Panc1 (cell line): ENCODE data around the gene PPIL6. TPM values are rescaled to one million over a fixed set of nuclear protein-coding genes. Genes with fewer than 3 reads are reported as not detected.

Experiments used
- ATAC-seq: fragments of 200-7000 bp; cut with Tn5 transposase; 2 replicates; pipeline ENCODE4 v1.9.1; 2020; ENCODE audit warnings: mild to moderate bottlenecking, moderate library complexity
- BruUV-seq: library from RNA; stranded (reverse); fragments of 400-500 nt; replicated peaks from 2 replicates; lab custom pipeline; 2021; lab: Mats Ljungman, UMichigan
- CTCF ChIA-PET: fragments of 300-600 bp; sonication (Branson Sonifier 250); formaldehyde crosslinking; loops from one replicate; lab custom pipeline; 2022; ENCODE audit warnings: antibody characterized with exemption; lab: Charles Lee
- POLR2A ChIA-PET: fragments of 300-600 bp; sonication (Branson Sonifier 250); formaldehyde crosslinking; loops from one replicate; lab custom pipeline; 2022; ENCODE audit warnings: antibody characterized with exemption; lab: Charles Lee
- DNase-seq: peaks from one replicate; pipeline ENCODE4 v3.0.0-alpha.2; 2010; ENCODE audit warnings: low read depth, low spot score
- H3K27ac ChIP-seq: 2 replicates; pipeline ENCODE4 v1.5.1; 2011; ENCODE audit warnings: mild to moderate bottlenecking, low read length, inconsistent platforms
- H3K27me3 ChIP-seq: fragments of 200-500 bp; sonication (Bioruptor generic); 2 replicates; pipeline ENCODE4 v1.6.0; 2014; ENCODE audit warnings: low read length, inconsistent platforms; ENCODE audit not compliant: control insufficient read depth, insufficient read depth
- H3K36me3 ChIP-seq: fragments of 200-500 bp; sonication (Bioruptor generic); 2 replicates; pipeline ENCODE4 v1.5.1; 2014; ENCODE audit warnings: inconsistent platforms, mild to moderate bottlenecking, low read length, moderate library complexity; ENCODE audit not compliant: control insufficient read depth, insufficient read depth
- H3K4me1 ChIP-seq: 2 replicates; pipeline ENCODE4 v1.5.1; 2011; ENCODE audit warnings: inconsistent platforms, mild to moderate bottlenecking, low read length, moderate library complexity; ENCODE audit not compliant: control insufficient read depth, insufficient read depth
- H3K4me3 ChIP-seq, 2 experiments: 2 replicates each; pipeline ENCODE4 v1.5.1; 2011 to 2012; ENCODE audit warnings: low read depth in 2 of 2, low read length in 2 of 2, mild to moderate bottlenecking in 2 of 2, inconsistent platforms in 1 of 2, moderate library complexity in 1 of 2
- H3K9me3 ChIP-seq: fragments of 200-500 bp; sonication (Bioruptor generic); 2 replicates; pipeline ENCODE4 v1.5.1; 2014; ENCODE audit warnings: low read depth, mild to moderate bottlenecking, inconsistent platforms, low read length, moderate library complexity; ENCODE audit not compliant: control insufficient read depth, insufficient read depth
- POLR2AphosphoS5 ChIP-seq: IDR thresholded peaks from 2 replicates; pipeline ENCODE4 v1.6.1; 2012; ENCODE audit warnings: mild to moderate bottlenecking, low read depth, low read length, moderate library complexity
- REST ChIP-seq, 2 experiments: IDR thresholded peaks; 2 replicates each; pipeline ENCODE4 v1.6.1; 2011 to 2012; ENCODE audit warnings: low read depth in 2 of 2, control low read depth in 1 of 2, low read length in 1 of 2, mild to moderate bottlenecking in 1 of 2, moderate library complexity in 1 of 2; ENCODE audit not compliant: insufficient read depth in 1 of 2
- SIN3A ChIP-seq: IDR thresholded peaks from 2 replicates; pipeline ENCODE4 v1.6.1; 2012; ENCODE audit warnings: low read depth, mild to moderate bottlenecking, low read length, moderate library complexity, borderline replicate concordance; ENCODE audit not compliant: insufficient read depth
- TCF7L2 ChIP-seq: IDR thresholded peaks from 2 replicates; pipeline ENCODE4 v1.6.1; 2011; ENCODE audit warnings: mild to moderate bottlenecking, low read depth, low read length, inconsistent platforms
- in situ Hi-C: cut with HindIII; loops from 2 replicates; pipeline ENCODE4 v1.10.0; 2016; ENCODE audit warnings: low sequenced_read_pairs, low pct_unique_long_range_greater_than_20kb
- intact Hi-C: fragments of 100-400 bp; cut with micrococcal nuclease; formaldehyde crosslinking; loops from one replicate; pipeline ENCODE4 v1.10.0; 2022; ENCODE audit not compliant: unreplicated experiment
- total RNA-seq: library from RNA; stranded (reverse); gene quantifications from one replicate; pipeline ENCODE4 v1.2.1, GENCODE V29; 2021; ENCODE audit not compliant: unreplicated experiment
- TF ChIP-seq, protein P1 (sequence below): fragments of 450-650 bp; IDR thresholded peaks from 2 replicates; pipeline ENCODE4 v1.5.1; 2017; ENCODE audit warnings: mild to moderate bottlenecking

PPIL6 gene
- total RNA-seq, 1 experiment from 2014 or later, result 2.2 TPM

- CTCF ChIA-PET, result no interaction called here
- in situ Hi-C loops (no loop called here), intact Hi-C loops (no loop called here)
- no peaks in the 10 kb centered on the region for H3K4me1 ChIP-seq
- H3K9me3 ChIP-seq, result no peaks in the 10 kb centered on the region
- POLR2A ChIA-PET, result no interaction called here
- ATAC-seq, result no peak
- no peaks in the 10 kb centered on the region for H3K36me3 ChIP-seq
- TF ChIP-seq REST (IDR thresholded peaks at IDR 0.05; ENCODE audit: insufficient read depth in 1 of 2, low read depth in 2 of 2, low read length in 1 of 2) (no peak), SIN3A (no peak), TCF7L2 (no peak)
- TF ChIP-seq, protein P1, sequence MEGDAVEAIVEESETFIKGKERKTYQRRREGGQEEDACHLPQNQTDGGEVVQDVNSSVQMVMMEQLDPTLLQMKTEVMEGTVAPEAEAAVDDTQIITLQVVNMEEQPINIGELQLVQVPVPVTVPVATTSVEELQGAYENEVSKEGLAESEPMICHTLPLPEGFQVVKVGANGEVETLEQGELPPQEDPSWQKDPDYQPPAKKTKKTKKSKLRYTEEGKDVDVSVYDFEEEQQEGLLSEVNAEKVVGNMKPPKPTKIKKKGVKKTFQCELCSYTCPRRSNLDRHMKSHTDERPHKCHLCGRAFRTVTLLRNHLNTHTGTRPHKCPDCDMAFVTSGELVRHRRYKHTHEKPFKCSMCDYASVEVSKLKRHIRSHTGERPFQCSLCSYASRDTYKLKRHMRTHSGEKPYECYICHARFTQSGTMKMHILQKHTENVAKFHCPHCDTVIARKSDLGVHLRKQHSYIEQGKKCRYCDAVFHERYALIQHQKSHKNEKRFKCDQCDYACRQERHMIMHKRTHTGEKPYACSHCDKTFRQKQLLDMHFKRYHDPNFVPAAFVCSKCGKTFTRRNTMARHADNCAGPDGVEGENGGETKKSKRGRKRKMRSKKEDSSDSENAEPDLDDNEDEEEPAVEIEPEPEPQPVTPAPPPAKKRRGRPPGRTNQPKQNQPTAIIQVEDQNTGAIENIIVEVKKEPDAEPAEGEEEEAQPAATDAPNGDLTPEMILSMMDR, result no peak
- no TSS peak for BruUV-seq
- H3K27me3 ChIP-seq, result no peaks in the 10 kb centered on the region
- DNase-seq, result no peak
- H3K4me3 ChIP-seq, result no peak overlapping the region
- H3K27ac ChIP-seq, result no peak overlapping the region
These were observed 92.6 kb downstream of the PPIL6 start for GRCh38 chr6:109347779-109348178.

GRCh38 chr6:109345986-109346385 is 94.4 kb downstream of the PPIL6 start:
- BruUV-seq, result no TSS peak
- in situ Hi-C loops (no loop called here), intact Hi-C loops (no loop called here)
- POLR2A ChIA-PET, result no interaction called here
- H3K27me3 ChIP-seq, result no peaks in the 10 kb centered on the region
- H3K4me1 ChIP-seq, result no peaks in the 10 kb centered on the region
- H3K4me3 ChIP-seq, result no peak overlapping the region
- TF ChIP-seq TCF7L2 (no peak), REST (IDR thresholded peaks at IDR 0.05; ENCODE audit: insufficient read depth in 1 of 2, low read depth in 2 of 2, low read length in 1 of 2) (no peak), SIN3A (no peak), POLR2AphosphoS5 (no peak)
- TF ChIP-seq, protein P1, result no peak
- H3K36me3 ChIP-seq, result no peaks in the 10 kb centered on the region
- DNase-seq (no peak), ATAC-seq (no peak)
- CTCF ChIA-PET, result no interaction called here
- no peak overlapping the region for H3K27ac ChIP-seq
- no peaks in the 10 kb centered on the region for H3K9me3 ChIP-seq
